Measurements from ENCODE around the gene RMND1. TPM values are rescaled to one million over a fixed set of nuclear protein-coding genes. Genes with fewer than 3 reads are reported as not detected.
A peak's percentile ranks its signal among the peaks of the same experiment; 100 is the strongest.

The RMND1 gene
- total and polyA plus RNA-seq, 9 of the 15 experiments (the other 6 are each of a cell fraction or from before 2014, with no cell fraction given) = 26.9 to 47.8 (median 36.2) TPM

DNA sequence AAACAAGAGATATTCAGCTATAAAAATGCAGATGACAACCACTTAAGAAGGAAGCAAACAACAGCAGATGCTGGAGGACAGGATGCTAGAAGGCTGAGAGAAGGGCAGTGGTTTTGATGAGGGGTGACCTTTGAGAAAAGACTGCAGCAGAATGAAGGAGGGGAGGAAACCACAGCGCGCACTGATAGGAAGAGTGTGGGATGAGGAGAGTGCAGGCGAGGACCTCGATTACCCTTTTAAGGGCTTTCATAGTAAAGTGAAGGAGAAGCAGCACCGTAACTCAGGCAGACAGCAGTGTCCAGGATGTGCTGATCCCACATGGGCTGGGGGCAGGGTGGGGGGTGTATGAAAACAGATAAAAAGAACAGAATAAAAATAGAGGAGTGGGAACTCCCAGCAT lies 79.8 kb downstream of the RMND1 start:
- Histone ChIP-seq H3K9ac (ENCODE audit: insufficient read depth in 1 of 2, low read depth in 2 of 2, low read length in 2 of 2) (no peak overlapping the region; a peak in 1 of 4 replicates), H3K4me1 (replicated peaks in 1 of 2; ENCODE audit: control insufficient read depth in 2 of 2, insufficient read depth in 2 of 2, low read length in 2 of 2) (peaks cover 6 to 7% of the 10 kb centered on the region in 2 experiments; a peak in 4 of 5 replicates), H3K4me2 (ENCODE audit: insufficient read depth, low read length) (no peak overlapping the region), H2AFZ (ENCODE audit: low read depth, low read length) (no peak overlapping the region), H3K27me3 (ENCODE audit: control insufficient read depth in 2 of 2, insufficient read depth in 2 of 2, low read length in 2 of 2) (no peaks in the 10 kb centered on the region), H3K9me3 (replicated peaks; ENCODE audit: control insufficient read depth, insufficient read depth, low read depth, low read length) (no peaks in the 10 kb centered on the region), H4K20me1 (replicated peaks; ENCODE audit: control insufficient read depth, insufficient read depth, low read length) (no peaks in the 10 kb centered on the region), H3K9me1 (ENCODE audit: control insufficient read depth, insufficient read depth, low read length) (no peaks in the 10 kb centered on the region), H3K79me2 (ENCODE audit: control insufficient read depth, insufficient read depth, low read length) (peaks cover 36% of the 10 kb centered on the region), H3K4me3 (no peak overlapping the region), H3K36me3 (ENCODE audit: control insufficient read depth, insufficient read depth, low read length) (peaks cover 38% of the 10 kb centered on the region), H3K27ac (ENCODE audit: extremely low read depth, low read depth, low read length) (no peak overlapping the region)
- CTCF ChIA-PET (ENCODE audit: low intra/inter-chr PET ratio) = no interaction called here
- in situ Hi-C loops (cut with MboI) = no loop called here
- intact Hi-C loops (cut with micrococcal nuclease) = no loop called here
- TF ChIP-seq ETV5 (CRISPR knock-in tag; IDR thresholded peaks at IDR 0.05; ENCODE audit: low read depth) (no peak), CBFB (CRISPR knock-in tag; IDR thresholded peaks at IDR 0.05) (no peak), REST (IDR thresholded peaks at IDR 0.05; ENCODE audit: borderline replicate concordance) (no peak), REST (CRISPR knock-in tag; IDR thresholded peaks at IDR 0.05; ENCODE audit: low read depth) (no peak), BCL6 (CRISPR knock-in tag; IDR thresholded peaks at IDR 0.05) (no peak), ZBTB11 (CRISPR knock-in tag; IDR thresholded peaks at IDR 0.05) (no peak)
- TF ChIP-seq, protein P1, sequence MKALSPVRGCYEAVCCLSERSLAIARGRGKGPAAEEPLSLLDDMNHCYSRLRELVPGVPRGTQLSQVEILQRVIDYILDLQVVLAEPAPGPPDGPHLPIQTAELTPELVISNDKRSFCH (CRISPR knock-in tag; IDR thresholded peaks at IDR 0.05) = no peak
- TF ChIP-seq, protein P1 (tag; IDR thresholded peaks at IDR 0.05) = peak; percentile 25; the same call in 1 of the 2 replicates
- WGBS (ENCODE audit: insufficient coverage, low coverage, missing lambda C conversion rate) = 84% methylated on average over 5 of the region's 5 CpGs
- DNase-seq (ENCODE audit: extremely low read depth in 1 of 4, low spot score in 3 of 4) (no peak), FAIRE-seq (no peak), ATAC-seq (no peak)
- POLR2A ChIA-PET = interaction anchor here (0.6 to 1.1 kb wide), 2 partner anchors 23 to 1356 kb away, joined by 3 read pairs; no protein-coding TSS in a partner anchor
- BruUV-seq (replicated peaks) = no TSS peak

All from K562 (cell line).